HG03064 (cell line): ENCODE data around the gene EPG5.
A peak's percentile ranks its signal among the peaks of the same experiment; 100 is the strongest.

Source experiments
- ATAC-seq: cut with Tn5 transposase; IDR thresholded peaks from one replicate; pipeline ENCODE4 v1.9.1; 2021; ENCODE audit warnings: low read depth; ENCODE audit not compliant: unreplicated experiment

EPG5 gene

GRCh38 chr18:45930963-45931362 is 36.2 kb downstream of the EPG5 start:
- no peak for ATAC-seq

- no peak for ATAC-seq
These were observed 40.4 kb downstream of the EPG5 start for GRCh38 chr18:45926691-45927090.

GRCh38 chr18:45926085-45926484 is 41.0 kb downstream of the EPG5 start:
- no peak for ATAC-seq

- no peak for ATAC-seq
These were observed 44.0 kb downstream of the EPG5 start for GRCh38 chr18:45923138-45923537.

- no peak for ATAC-seq
These were observed 46.8 kb downstream of the EPG5 start for GRCh38 chr18:45920367-45920766.

- no peak for ATAC-seq
These were observed 50.8 kb downstream of the EPG5 start for GRCh38 chr18:45916302-45916701.

- no peak for ATAC-seq
These were observed 53.9 kb downstream of the EPG5 start for GRCh38 chr18:45913276-45913675.

GRCh38 chr18:45910405-45911023 is 56.6 kb downstream of the EPG5 start:
- ATAC-seq = no peak

- no peak for ATAC-seq
These were observed 65.4 kb downstream of the EPG5 start for GRCh38 chr18:45901654-45902210.

- ATAC-seq = no peak
These were observed 66.5 kb downstream of the EPG5 start for GRCh38 chr18:45900623-45901022.

GRCh38 chr18:45896991-45897390 is 70.1 kb downstream of the EPG5 start:
- ATAC-seq = no peak

- no peak for ATAC-seq
These were observed 70.7 kb downstream of the EPG5 start for GRCh38 chr18:45896452-45896851.

- no peak for ATAC-seq
These were observed 71.8 kb downstream of the EPG5 start for GRCh38 chr18:45895339-45895738.

GRCh38 chr18:45894818-45895217 is 72.3 kb downstream of the EPG5 start:
- no peak for ATAC-seq

- ATAC-seq = no peak
These were observed 75.3 kb downstream of the EPG5 start for GRCh38 chr18:45891806-45892205.

- no peak for ATAC-seq
These were observed 76.5 kb downstream of the EPG5 start for GRCh38 chr18:45890606-45891005.

- no peak for ATAC-seq
These were observed 77.6 kb downstream of the EPG5 start for GRCh38 chr18:45889419-45890064.

GRCh38 chr18:45887585-45887984 is 79.5 kb downstream of the EPG5 start:
- ATAC-seq = no peak

- ATAC-seq = no peak
These were observed 86.1 kb downstream of the EPG5 start for GRCh38 chr18:45880876-45881558.

GRCh38 chr18:45879681-45880655 is 87.2 kb downstream of the EPG5 start:
- ATAC-seq = peak; percentile 74
